HCT116 (cell line): Measurements from ENCODE around the gene TEX55. TPM values are rescaled to one million over a fixed set of nuclear protein-coding genes. Genes with fewer than 3 reads are reported as not detected.

Source experiments
- ATAC-seq: fragments of 200-7000 bp; cut with Tn5 transposase; 2 replicates; pipeline ENCODE4 v1.9.1; 2020; ENCODE audit warnings: mild to moderate bottlenecking, moderate library complexity
- BruUV-seq: library from RNA; stranded (reverse); fragments of 400-500 nt; replicated peaks from 2 replicates; lab custom pipeline; 2021; lab: Mats Ljungman, UMichigan
- CTCF ChIA-PET: fragments of 300-600 bp; sonication (Branson Sonifier 250); formaldehyde crosslinking; loops from one replicate; lab custom pipeline; 2021; ENCODE audit warnings: antibody characterized with exemption; lab: Charles Lee
- POLR2A ChIA-PET: fragments of 300-600, 350-600 bp; sonication (Branson Sonifier 250); formaldehyde crosslinking; loops from one replicate; lab custom pipeline; 2021; ENCODE audit warnings: antibody characterized with exemption; lab: Charles Lee
- RAD21 ChIA-PET, 2 experiments: fragments of 300-600 bp; sonication (Branson Sonifier 250); formaldehyde crosslinking; loops; one replicate each; lab custom pipeline; 2023; ENCODE audit warnings: low total read pairs in 2 of 2; ENCODE audit not compliant: uncharacterized antibody in 2 of 2, unreplicated experiment in 2 of 2, low non-redundant PET in 1 of 2; lab: Charles Lee
- DNase-seq: peaks from one replicate; pipeline ENCODE4 v3.0.0-alpha.2; 2010; ENCODE audit warnings: low read depth, low spot score
- H2AFZ ChIP-seq: fragments of 200-600 bp; shearing (Covaris generic), sonication (generic); 2 replicates; pipeline ENCODE4 v1.6.1; 2017; ENCODE audit warnings: low read depth, mixed run types, mixed read lengths, antibody characterized with exemption, low read length; ENCODE audit not compliant: poor library complexity, severe bottlenecking
- H3K27ac ChIP-seq: 2 replicates; pipeline ENCODE4 v1.5.1; 2012; ENCODE audit warnings: low read depth, low read length
- H3K27me3 ChIP-seq: fragments of 200-600 bp; sonication (generic); 2 replicates; pipeline ENCODE4 v1.6.1; 2016; ENCODE audit warnings: mixed run types, low read length, mixed read lengths; ENCODE audit not compliant: insufficient read depth
- H3K36me3 ChIP-seq, 2 experiments: fragments of 200-500 bp in 1 of 2; fragments of 200-600 bp in 1 of 2; sonication (Bioruptor generic) in 1 of 2; sonication (generic) in 1 of 2; 2 replicates each; pipeline versions ENCODE4 v1.5.1 to v1.6.1; 2014 to 2016; ENCODE audit warnings: low read length in 2 of 2, inconsistent platforms in 1 of 2, mixed read lengths in 1 of 2, mixed run types in 1 of 2; ENCODE audit not compliant: insufficient read depth in 2 of 2, control insufficient read depth in 1 of 2
- H3K4me1 ChIP-seq, 2 experiments: fragments of 200-600 bp in 1 of 2; sonication (generic) in 1 of 2; 2 replicates each; pipeline versions ENCODE4 v1.5.1 to v1.6.1; 2012 to 2017; ENCODE audit warnings: low read length in 2 of 2, inconsistent platforms in 1 of 2, mild to moderate bottlenecking in 1 of 2, mixed read lengths in 1 of 2, mixed run types in 1 of 2, moderate library complexity in 1 of 2; ENCODE audit not compliant: insufficient read depth in 2 of 2, control insufficient read depth in 1 of 2
- H3K4me2 ChIP-seq: fragments of 200-600 bp; sonication (generic); 2 replicates; pipeline ENCODE4 v1.6.1; 2017; ENCODE audit warnings: mixed run types, low read length, mixed read lengths
- H3K4me3 ChIP-seq, 2 experiments: fragments of 200-600 bp in 1 of 2; sonication (generic) in 1 of 2; replicated peaks in 1 of 2; 2 replicates each; pipeline ENCODE4 v1.5.1; 2011 to 2016; ENCODE audit warnings: low read length in 2 of 2, control low read depth in 1 of 2, low read depth in 1 of 2, mild to moderate bottlenecking in 1 of 2, mixed read lengths in 1 of 2, mixed run types in 1 of 2
- H3K79me2 ChIP-seq: fragments of 200-600 bp; sonication (generic); 2 replicates; pipeline ENCODE4 v1.6.1; 2017; ENCODE audit warnings: mild to moderate bottlenecking, mixed run types, low read length, moderate library complexity, mixed read lengths; ENCODE audit not compliant: insufficient read depth
- H3K9ac ChIP-seq: fragments of 200-600 bp; sonication (generic); 2 replicates; pipeline ENCODE4 v1.6.1; 2016; ENCODE audit warnings: low read length, mixed read lengths
- H3K9me2 ChIP-seq: fragments of 200-600 bp; sonication (generic), shearing (Covaris generic); 2 replicates; pipeline ENCODE4 v1.6.1; 2017; ENCODE audit warnings: mixed run types, mild to moderate bottlenecking, moderate library complexity; ENCODE audit not compliant: insufficient read depth
- H3K9me3 ChIP-seq, 2 experiments: fragments of 200-500 bp in 1 of 2; fragments of 200-600 bp in 1 of 2; sonication (Bioruptor generic) in 1 of 2; sonication (generic) in 1 of 2; 2 replicates each; pipeline ENCODE4 v1.6.1; 2014 to 2017; ENCODE audit warnings: low read length in 2 of 2, mixed read lengths in 2 of 2, inconsistent platforms in 1 of 2, low read depth in 1 of 2, mild to moderate bottlenecking in 1 of 2, mixed run types in 1 of 2, moderate library complexity in 1 of 2; ENCODE audit not compliant: control insufficient read depth in 1 of 2, insufficient read depth in 1 of 2
- H4K20me1 ChIP-seq: fragments of 200-600 bp; sonication (generic), shearing (Covaris generic); 2 replicates; pipeline ENCODE4 v1.6.1; 2017; ENCODE audit warnings: mixed run types, mild to moderate bottlenecking, moderate library complexity; ENCODE audit not compliant: insufficient read depth
- ATF3 ChIP-seq: IDR thresholded peaks from 2 replicates; pipeline ENCODE4 v1.6.1; 2012
- CBX3 ChIP-seq: IDR thresholded peaks from 2 replicates; pipeline ENCODE4 v1.6.1; 2012; ENCODE audit warnings: low read depth
- CEBPB ChIP-seq: IDR thresholded peaks from 2 replicates; pipeline ENCODE4 v1.6.1; 2012; ENCODE audit warnings: low read depth
- CTCF ChIP-seq, 3 experiments: fragments of 200-600 bp in 1 of 3; sonication (generic) in 1 of 3; IDR thresholded peaks in 2 of 3; conservative IDR thresholded peaks in 1 of 3; 2 replicates each; pipeline ENCODE4 v1.5.1; 2012 to 2017; ENCODE audit warnings: low read depth in 2 of 3, low read length in 2 of 3, antibody characterized with exemption in 1 of 3, borderline replicate concordance in 1 of 3, control low read depth in 1 of 3, mild to moderate bottlenecking in 1 of 3, mixed read lengths in 1 of 3, mixed run types in 1 of 3, moderate library complexity in 1 of 3; ENCODE audit not compliant: insufficient read depth in 1 of 3
- EZH2phosphoT487 ChIP-seq: fragments of 200-600 bp; IDR thresholded peaks from 2 replicates; pipeline ENCODE4 v1.6.1; 2018; ENCODE audit warnings: antibody characterized with exemption, borderline replicate concordance
- FOSL1 ChIP-seq: IDR thresholded peaks from 2 replicates; pipeline ENCODE4 v1.6.1; 2012; ENCODE audit warnings: low read depth
- POLR2A ChIP-seq: IDR thresholded peaks from 2 replicates; pipeline ENCODE4 v1.7.0; 2011; ENCODE audit warnings: borderline replicate concordance; ENCODE audit not compliant: insufficient read depth, insufficient read length; ENCODE audit errors: extremely low read depth
- RAD21 ChIP-seq: IDR thresholded peaks from 2 replicates; pipeline ENCODE4 v1.6.1; 2012; ENCODE audit warnings: low read depth, mild to moderate bottlenecking
- SIN3A ChIP-seq: IDR thresholded peaks from 2 replicates; pipeline ENCODE4 v1.6.1; 2012; ENCODE audit warnings: low read depth
- SRF ChIP-seq: IDR thresholded peaks from 2 replicates; pipeline ENCODE4 v1.6.1; 2012; ENCODE audit warnings: low read depth
- TCF7L2 ChIP-seq: IDR thresholded peaks from 2 replicates; pipeline ENCODE4 v1.7.0; 2011; ENCODE audit warnings: borderline replicate concordance, inconsistent platforms; ENCODE audit not compliant: insufficient read depth, insufficient read length; ENCODE audit errors: extremely low read depth
- YY1 ChIP-seq: IDR thresholded peaks from 2 replicates; pipeline ENCODE4 v1.6.1; 2011; ENCODE audit warnings: low read length, low read depth, moderate library complexity, mild to moderate bottlenecking; ENCODE audit not compliant: insufficient replicate concordance; ENCODE audit errors: extremely low read depth
- ZFX ChIP-seq: fragments of 450-650 bp; IDR thresholded peaks from 2 replicates; pipeline ENCODE4 v1.6.1; 2017
- ZNF274 ChIP-seq: fragments of 200-500 bp; sonication (Bioruptor generic); IDR thresholded peaks from 2 replicates; pipeline ENCODE4 v1.6.1; 2014; ENCODE audit warnings: mild to moderate bottlenecking, low read depth, low read length, inconsistent platforms
- intact Hi-C: fragments of 100-400 bp; cut with micrococcal nuclease; formaldehyde crosslinking; loops from 2 replicates; pipeline ENCODE4 v1.10.0; 2022
- total RNA-seq: library from RNA; stranded (reverse); gene quantifications from one replicate; pipeline ENCODE4 v1.2.1, GENCODE V29; 2021; ENCODE audit not compliant: unreplicated experiment
- TF ChIP-seq, protein P1 (sequence below): IDR thresholded peaks from 2 replicates; pipeline ENCODE4 v1.6.1; 2012; ENCODE audit warnings: low read depth

The TEX55 gene
- total RNA-seq, 1 experiment from 2014 or later: not detected

DNA sequence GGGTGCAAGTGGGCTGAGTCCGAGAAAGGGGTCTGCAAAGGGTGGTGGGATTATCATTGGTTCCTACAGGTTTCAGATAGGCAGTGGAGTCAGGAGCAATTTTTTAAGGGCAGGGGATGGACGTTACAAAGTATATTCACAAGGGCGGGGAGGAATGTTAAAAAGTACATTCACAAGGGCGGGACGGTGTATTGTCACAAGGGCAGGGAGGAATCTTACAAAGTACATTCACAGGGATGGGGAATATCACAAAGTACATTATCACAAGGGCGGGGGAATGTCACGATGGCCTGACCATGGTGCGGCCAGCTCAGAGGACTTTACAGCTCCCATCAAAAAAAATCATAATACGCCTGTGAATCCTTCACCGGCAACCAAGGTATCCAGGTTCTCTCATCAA is 20.6 kb upstream of the TEX55 start:
- Histone ChIP-seq H3K27me3 (no peaks in the 10 kb centered on the region), H3K4me2 (no peak overlapping the region), H3K36me3 (no peaks in the 10 kb centered on the region), H3K79me2 (no peaks in the 10 kb centered on the region), H3K27ac (no peak overlapping the region), H3K9me3 (no peaks in the 10 kb centered on the region), H3K4me3 (no peak overlapping the region), H3K9me2 (no peaks in the 10 kb centered on the region), H2AFZ (no peak overlapping the region), H3K9ac (no peak overlapping the region), H4K20me1 (no peaks in the 10 kb centered on the region), H3K4me1 (no peaks in the 10 kb centered on the region)
- ChIA-PET POLR2A (no interaction called here), RAD21 (no interaction called here), CTCF (no interaction called here)
- BruUV-seq: no TSS peak
- DNase-seq (no peak), ATAC-seq (no peak)
- intact Hi-C loops: no loop called here
- no peak for TF ChIP-seq CEBPB
- TF ChIP-seq ZNF274: no peak
- TF ChIP-seq SIN3A: no peak
- TF ChIP-seq EZH2phosphoT487: no peak
- TF ChIP-seq CBX3: no peak
- no peak for TF ChIP-seq TCF7L2
- TF ChIP-seq RAD21: no peak
- TF ChIP-seq ZFX: no peak
- TF ChIP-seq FOSL1: no peak
- TF ChIP-seq SRF: no peak
- no peak for TF ChIP-seq POLR2A
- TF ChIP-seq, protein P1, sequence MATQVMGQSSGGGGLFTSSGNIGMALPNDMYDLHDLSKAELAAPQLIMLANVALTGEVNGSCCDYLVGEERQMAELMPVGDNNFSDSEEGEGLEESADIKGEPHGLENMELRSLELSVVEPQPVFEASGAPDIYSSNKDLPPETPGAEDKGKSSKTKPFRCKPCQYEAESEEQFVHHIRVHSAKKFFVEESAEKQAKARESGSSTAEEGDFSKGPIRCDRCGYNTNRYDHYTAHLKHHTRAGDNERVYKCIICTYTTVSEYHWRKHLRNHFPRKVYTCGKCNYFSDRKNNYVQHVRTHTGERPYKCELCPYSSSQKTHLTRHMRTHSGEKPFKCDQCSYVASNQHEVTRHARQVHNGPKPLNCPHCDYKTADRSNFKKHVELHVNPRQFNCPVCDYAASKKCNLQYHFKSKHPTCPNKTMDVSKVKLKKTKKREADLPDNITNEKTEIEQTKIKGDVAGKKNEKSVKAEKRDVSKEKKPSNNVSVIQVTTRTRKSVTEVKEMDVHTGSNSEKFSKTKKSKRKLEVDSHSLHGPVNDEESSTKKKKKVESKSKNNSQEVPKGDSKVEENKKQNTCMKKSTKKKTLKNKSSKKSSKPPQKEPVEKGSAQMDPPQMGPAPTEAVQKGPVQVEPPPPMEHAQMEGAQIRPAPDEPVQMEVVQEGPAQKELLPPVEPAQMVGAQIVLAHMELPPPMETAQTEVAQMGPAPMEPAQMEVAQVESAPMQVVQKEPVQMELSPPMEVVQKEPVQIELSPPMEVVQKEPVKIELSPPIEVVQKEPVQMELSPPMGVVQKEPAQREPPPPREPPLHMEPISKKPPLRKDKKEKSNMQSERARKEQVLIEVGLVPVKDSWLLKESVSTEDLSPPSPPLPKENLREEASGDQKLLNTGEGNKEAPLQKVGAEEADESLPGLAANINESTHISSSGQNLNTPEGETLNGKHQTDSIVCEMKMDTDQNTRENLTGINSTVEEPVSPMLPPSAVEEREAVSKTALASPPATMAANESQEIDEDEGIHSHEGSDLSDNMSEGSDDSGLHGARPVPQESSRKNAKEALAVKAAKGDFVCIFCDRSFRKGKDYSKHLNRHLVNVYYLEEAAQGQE: no peak
- TF ChIP-seq CTCF (IDR thresholded peaks at IDR 0.05 in 2 of 3, conservative IDR thresholded peaks at IDR 0.05 in 1 of 3; ENCODE audit: borderline replicate concordance in 1 of 3, insufficient read depth in 1 of 3, low read depth in 2 of 3, low read length in 2 of 3): no peak
- no peak for TF ChIP-seq YY1
- no peak for TF ChIP-seq ATF3
